ENCODE measurements around the gene SLK.

The SLK gene

DNA sequence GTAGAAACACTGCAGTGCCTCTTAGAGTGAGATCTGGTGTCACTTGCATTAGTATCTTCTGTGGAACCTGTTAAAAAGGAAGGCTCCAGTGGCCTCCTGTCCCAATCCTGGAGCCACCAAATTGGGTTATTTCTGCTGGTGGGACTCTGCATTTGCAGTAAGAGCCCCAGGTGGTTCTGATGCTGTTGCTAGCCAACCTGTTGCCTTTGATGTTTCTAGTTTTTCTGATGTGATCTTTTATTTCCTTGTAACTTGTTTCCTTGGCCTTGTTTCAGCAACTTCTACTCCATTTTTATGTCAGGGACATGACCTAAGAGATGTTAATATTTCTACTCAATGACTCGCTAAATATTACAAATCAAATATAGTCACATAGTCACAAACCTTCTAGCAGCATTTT lies 36.5 kb upstream of the SLK start:
- Histone ChIP-seq H4K20me1 (ENCODE audit: insufficient read depth, low read length, poor library complexity, severe bottlenecking) (no peaks in the 10 kb centered on the region), H3K4me3 (ENCODE audit: low read length, poor library complexity, severe bottlenecking) (no peak overlapping the region), H3K4me1 (ENCODE audit: insufficient read depth, low read length, poor library complexity, severe bottlenecking) (no peaks in the 10 kb centered on the region), H3K9ac (ENCODE audit: low read depth, low read length, poor library complexity, severe bottlenecking) (no peak overlapping the region), H3K79me2 (ENCODE audit: insufficient read depth, low read length) (no peaks in the 10 kb centered on the region), H3F3A (ENCODE audit: low read depth) (no peaks in the 10 kb centered on the region), H3K36me3 (ENCODE audit: insufficient read depth, low read length) (no peaks in the 10 kb centered on the region), H3K4me2 (ENCODE audit: low read depth, low read length, poor library complexity, severe bottlenecking) (no peak overlapping the region), H3K9me3 (ENCODE audit: insufficient read depth, low read depth, low read length) (no peaks in the 10 kb centered on the region), H2AFZ (ENCODE audit: low read length) (no peak overlapping the region), H3K9me2 (replicated peaks; ENCODE audit: low read depth, low read length) (no peaks in the 10 kb centered on the region), H3K27me3 (ENCODE audit: insufficient read depth, low read length, poor library complexity, severe bottlenecking) (no peaks in the 10 kb centered on the region)
- no peak for TF ChIP-seq EZH2phosphoT487 (IDR thresholded peaks at IDR 0.05; ENCODE audit: borderline replicate concordance)
- TF ChIP-seq, protein P1, sequence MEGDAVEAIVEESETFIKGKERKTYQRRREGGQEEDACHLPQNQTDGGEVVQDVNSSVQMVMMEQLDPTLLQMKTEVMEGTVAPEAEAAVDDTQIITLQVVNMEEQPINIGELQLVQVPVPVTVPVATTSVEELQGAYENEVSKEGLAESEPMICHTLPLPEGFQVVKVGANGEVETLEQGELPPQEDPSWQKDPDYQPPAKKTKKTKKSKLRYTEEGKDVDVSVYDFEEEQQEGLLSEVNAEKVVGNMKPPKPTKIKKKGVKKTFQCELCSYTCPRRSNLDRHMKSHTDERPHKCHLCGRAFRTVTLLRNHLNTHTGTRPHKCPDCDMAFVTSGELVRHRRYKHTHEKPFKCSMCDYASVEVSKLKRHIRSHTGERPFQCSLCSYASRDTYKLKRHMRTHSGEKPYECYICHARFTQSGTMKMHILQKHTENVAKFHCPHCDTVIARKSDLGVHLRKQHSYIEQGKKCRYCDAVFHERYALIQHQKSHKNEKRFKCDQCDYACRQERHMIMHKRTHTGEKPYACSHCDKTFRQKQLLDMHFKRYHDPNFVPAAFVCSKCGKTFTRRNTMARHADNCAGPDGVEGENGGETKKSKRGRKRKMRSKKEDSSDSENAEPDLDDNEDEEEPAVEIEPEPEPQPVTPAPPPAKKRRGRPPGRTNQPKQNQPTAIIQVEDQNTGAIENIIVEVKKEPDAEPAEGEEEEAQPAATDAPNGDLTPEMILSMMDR (conservative IDR thresholded peaks at IDR 0.05; ENCODE audit: low read length) = no peak

DNA sequence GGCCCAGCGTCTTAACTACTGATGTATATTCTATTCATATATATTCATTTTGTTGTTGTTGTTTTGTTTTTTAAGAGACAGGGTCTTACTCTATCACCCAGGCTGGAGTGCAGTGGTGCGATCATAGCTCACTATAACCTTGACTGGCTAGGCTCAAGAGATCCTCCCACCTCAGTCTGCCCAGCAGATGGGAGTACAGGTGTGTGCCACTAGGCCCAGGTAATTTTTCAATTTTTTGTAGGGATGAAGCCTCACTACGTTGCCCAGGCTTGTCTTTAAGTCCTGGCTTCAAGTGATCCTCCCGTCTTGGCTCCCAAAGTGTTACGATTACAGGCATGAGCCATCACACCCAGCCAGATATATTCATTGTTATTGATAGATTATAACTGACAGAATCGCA lies 36.1 kb upstream of the SLK start:
- Histone ChIP-seq H3K9me2 (replicated peaks; ENCODE audit: low read depth, low read length) (no peaks in the 10 kb centered on the region), H3K4me2 (ENCODE audit: low read depth, low read length, poor library complexity, severe bottlenecking) (no peak overlapping the region), H3K4me3 (ENCODE audit: low read length, poor library complexity, severe bottlenecking) (no peak overlapping the region), H3K79me2 (ENCODE audit: insufficient read depth, low read length) (no peaks in the 10 kb centered on the region), H3K4me1 (ENCODE audit: insufficient read depth, low read length, poor library complexity, severe bottlenecking) (no peaks in the 10 kb centered on the region), H3K36me3 (ENCODE audit: insufficient read depth, low read length) (no peaks in the 10 kb centered on the region), H3K9me3 (ENCODE audit: insufficient read depth, low read depth, low read length) (no peaks in the 10 kb centered on the region), H2AFZ (ENCODE audit: low read length) (no peak overlapping the region), H3F3A (ENCODE audit: low read depth) (no peaks in the 10 kb centered on the region), H3K9ac (ENCODE audit: low read depth, low read length, poor library complexity, severe bottlenecking) (no peak overlapping the region), H3K27me3 (ENCODE audit: insufficient read depth, low read length, poor library complexity, severe bottlenecking) (peaks cover 2% of the 10 kb centered on the region), H4K20me1 (ENCODE audit: insufficient read depth, low read length, poor library complexity, severe bottlenecking) (no peaks in the 10 kb centered on the region)
- TF ChIP-seq EZH2phosphoT487 (IDR thresholded peaks at IDR 0.05; ENCODE audit: borderline replicate concordance) = no peak
- TF ChIP-seq, protein P1 (conservative IDR thresholded peaks at IDR 0.05; ENCODE audit: low read length) = no peak

DNA sequence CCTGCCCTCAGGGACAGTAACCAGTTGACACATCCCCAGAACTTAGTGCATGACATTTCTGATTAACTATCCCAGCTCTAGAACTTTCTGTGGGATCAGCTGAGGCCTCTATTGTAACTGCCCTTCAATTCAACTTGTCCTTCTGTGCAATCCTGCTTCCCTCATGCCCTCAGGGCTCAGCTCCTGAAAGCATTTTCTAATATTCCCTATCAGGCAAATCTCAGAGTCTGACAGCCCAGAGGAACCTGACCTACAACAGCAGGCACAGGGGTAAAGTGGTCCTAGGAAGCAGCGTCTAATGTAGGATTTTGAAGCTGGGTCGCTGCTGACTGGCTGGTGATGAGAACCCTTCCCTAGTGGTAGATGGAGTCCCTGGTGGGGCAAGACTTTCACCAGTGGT lies 35.3 kb upstream of the SLK start:
- Histone ChIP-seq H3F3A (ENCODE audit: low read depth) (no peaks in the 10 kb centered on the region), H4K20me1 (ENCODE audit: insufficient read depth, low read length, poor library complexity, severe bottlenecking) (no peaks in the 10 kb centered on the region), H3K27me3 (ENCODE audit: insufficient read depth, low read length, poor library complexity, severe bottlenecking) (peaks cover 9% of the 10 kb centered on the region), H3K36me3 (ENCODE audit: insufficient read depth, low read length) (no peaks in the 10 kb centered on the region), H3K4me1 (ENCODE audit: insufficient read depth, low read length, poor library complexity, severe bottlenecking) (no peaks in the 10 kb centered on the region), H3K9ac (ENCODE audit: low read depth, low read length, poor library complexity, severe bottlenecking) (no peak overlapping the region), H3K9me3 (ENCODE audit: insufficient read depth, low read depth, low read length) (no peaks in the 10 kb centered on the region), H2AFZ (ENCODE audit: low read length) (no peak overlapping the region), H3K4me2 (ENCODE audit: low read depth, low read length, poor library complexity, severe bottlenecking) (no peak overlapping the region), H3K79me2 (ENCODE audit: insufficient read depth, low read length) (no peaks in the 10 kb centered on the region), H3K4me3 (ENCODE audit: low read length, poor library complexity, severe bottlenecking) (no peak overlapping the region), H3K9me2 (replicated peaks; ENCODE audit: low read depth, low read length) (no peaks in the 10 kb centered on the region)
- TF ChIP-seq, protein P1 (conservative IDR thresholded peaks at IDR 0.05; ENCODE audit: low read length) = no peak
- no peak for TF ChIP-seq EZH2phosphoT487 (IDR thresholded peaks at IDR 0.05; ENCODE audit: borderline replicate concordance)
